Vagina (tissue), 2 donors: Measurements from ENCODE around the gene PCDHA2. TPM values are rescaled to one million over a fixed set of nuclear protein-coding genes. Genes with fewer than 3 reads are reported as not detected.
"Not testable (repeated sequence)": the region's sequence is repeated elsewhere in the genome, so short reads cannot be mapped to it uniquely, and the experiment has no call there.

ENCODE experiments used
- DNase-seq, 2 donors: peaks; one replicate each; pipeline ENCODE4 v3.0.0-alpha.2; 2017; ENCODE audit errors: extremely low spot score in 2 of 2
- H3K27ac ChIP-seq: fragments of 200-600 bp; sonication (generic); one replicate; pipeline ENCODE4 v1.5.1; 2019
- H3K27me3 ChIP-seq: fragments of 200-600 bp; sonication (generic); one replicate; pipeline ENCODE4 v1.5.1; 2019
- H3K36me3 ChIP-seq, 2 donors: fragments of 200-600 bp; sonication (generic); one replicate each; pipeline ENCODE4 v1.5.1; 2017 to 2019
- H3K4me1 ChIP-seq: fragments of 200-600 bp; sonication (generic); one replicate; pipeline ENCODE4 v1.5.1; 2019
- H3K4me3 ChIP-seq, 2 donors: fragments of 200-600 bp; sonication (generic); 1 replicate in 1 of 2; 2 replicates in 1 of 2; pipeline ENCODE4 v1.5.1; 2016 to 2019
- H3K9me3 ChIP-seq: fragments of 200-600 bp; sonication (generic); one replicate; pipeline ENCODE4 v1.5.1; 2019
- POLR2A ChIP-seq, 2 donors: fragments of 450-650 bp; IDR thresholded peaks; one replicate each; pipeline ENCODE4 v1.6.1; 2017; ENCODE audit warnings: antibody characterized with exemption in 2 of 2, mild to moderate bottlenecking in 2 of 2, moderate library complexity in 2 of 2
- POLR2AphosphoS5 ChIP-seq, 2 donors: sonication (generic); formaldehyde crosslinking; IDR thresholded peaks; one replicate each; pipeline ENCODE4 v1.9.0; 2017; ENCODE audit warnings: antibody characterized with exemption in 2 of 2, mild to moderate bottlenecking in 2 of 2, low read depth in 1 of 2; ENCODE audit not compliant: insufficient read depth in 1 of 2
- intact Hi-C: fragments of 100-400 bp; cut with DNase I; formaldehyde crosslinking; loops from one replicate; pipeline ENCODE4 v1.15.1; 2023
- total RNA-seq: library from RNA; depleted of rRNA; stranded (reverse); fragments of >200 nt; gene quantifications from one replicate; pipeline ENCODE4 v1.2.3, GENCODE V29; 2016
- TF ChIP-seq, protein P1 (sequence below), 3 experiments: fragments of 450-650 bp in 2 of 3; fragments of 200-600 bp in 1 of 3; sonication (generic) in 1 of 3; IDR thresholded peaks; one replicate each; pipeline ENCODE4 v1.5.1; 2017 to 2019; ENCODE audit warnings: antibody characterized with exemption in 3 of 3, mild to moderate bottlenecking in 2 of 3, moderate library complexity in 2 of 3

The PCDHA2 gene
- total RNA-seq, 1 donor from 2014 or later: not detected

DNA sequence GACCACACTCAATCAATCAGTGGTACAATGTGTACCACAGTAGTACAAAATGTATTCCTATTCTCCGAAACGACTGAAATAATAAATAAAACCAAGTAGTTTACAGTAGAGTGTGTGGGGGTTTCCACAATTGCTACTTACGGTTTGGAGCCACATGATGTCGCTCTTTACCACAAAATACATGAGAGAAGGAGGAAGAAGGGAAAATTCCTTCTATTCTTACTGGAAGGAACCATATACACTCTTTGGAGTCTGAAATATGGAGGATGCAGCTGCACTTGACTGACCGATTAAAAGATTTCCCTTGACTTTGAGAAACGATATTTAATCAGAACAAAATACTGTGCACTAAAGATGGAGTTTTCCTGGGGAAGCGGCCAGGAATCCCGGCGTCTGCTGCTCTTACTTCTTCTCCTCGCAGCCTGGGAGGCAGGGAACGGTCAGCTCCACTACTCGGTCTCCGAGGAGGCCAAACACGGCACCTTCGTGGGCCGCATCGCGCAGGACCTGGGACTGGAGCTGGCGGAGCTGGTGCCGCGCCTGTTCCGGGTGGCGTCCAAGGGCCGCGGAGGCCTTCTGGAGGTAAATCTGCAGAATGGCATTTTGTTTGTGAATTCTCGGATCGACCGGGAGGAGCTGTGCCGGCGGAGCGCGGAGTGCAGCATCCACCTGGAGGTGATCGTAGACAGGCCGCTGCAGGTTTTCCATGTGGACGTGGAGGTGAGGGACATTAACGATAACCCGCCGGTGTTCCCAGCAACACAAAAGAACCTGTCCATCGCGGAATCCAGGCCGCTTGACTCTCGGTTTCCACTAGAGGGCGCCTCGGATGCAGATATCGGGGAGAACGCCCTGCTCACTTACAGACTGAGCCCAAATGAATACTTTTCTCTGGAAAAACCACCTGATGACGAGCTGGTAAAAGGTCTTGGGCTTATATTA lies 12.5 kb downstream of the PCDHA2 start, which contains the start of gene PCDHA4:
Gene PCDHA4, plus strand, starts transcription at position 235 of the 942 bp plus-strand sequence.
- TF ChIP-seq POLR2A (IDR thresholded peaks at IDR 0.05) (no peak), POLR2AphosphoS5 (IDR thresholded peaks at IDR 0.05; ENCODE audit: insufficient read depth in 1 of 2, low read depth in 1 of 2) (no peak)
- TF ChIP-seq, protein P1, sequence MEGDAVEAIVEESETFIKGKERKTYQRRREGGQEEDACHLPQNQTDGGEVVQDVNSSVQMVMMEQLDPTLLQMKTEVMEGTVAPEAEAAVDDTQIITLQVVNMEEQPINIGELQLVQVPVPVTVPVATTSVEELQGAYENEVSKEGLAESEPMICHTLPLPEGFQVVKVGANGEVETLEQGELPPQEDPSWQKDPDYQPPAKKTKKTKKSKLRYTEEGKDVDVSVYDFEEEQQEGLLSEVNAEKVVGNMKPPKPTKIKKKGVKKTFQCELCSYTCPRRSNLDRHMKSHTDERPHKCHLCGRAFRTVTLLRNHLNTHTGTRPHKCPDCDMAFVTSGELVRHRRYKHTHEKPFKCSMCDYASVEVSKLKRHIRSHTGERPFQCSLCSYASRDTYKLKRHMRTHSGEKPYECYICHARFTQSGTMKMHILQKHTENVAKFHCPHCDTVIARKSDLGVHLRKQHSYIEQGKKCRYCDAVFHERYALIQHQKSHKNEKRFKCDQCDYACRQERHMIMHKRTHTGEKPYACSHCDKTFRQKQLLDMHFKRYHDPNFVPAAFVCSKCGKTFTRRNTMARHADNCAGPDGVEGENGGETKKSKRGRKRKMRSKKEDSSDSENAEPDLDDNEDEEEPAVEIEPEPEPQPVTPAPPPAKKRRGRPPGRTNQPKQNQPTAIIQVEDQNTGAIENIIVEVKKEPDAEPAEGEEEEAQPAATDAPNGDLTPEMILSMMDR (IDR thresholded peaks at IDR 0.05): no peak
- peak within 1 kb of the TSS; percentile 13 to 41 for H3K4me3 ChIP-seq
- no peak for DNase-seq
- H3K27me3 ChIP-seq: no peaks in the 10 kb centered on the region
- H3K27ac ChIP-seq: no peak within 1 kb of the TSS
- H3K9me3 ChIP-seq: peaks cover 7% of the 10 kb centered on the region
- no peaks in the 10 kb centered on the region for H3K36me3 ChIP-seq
- intact Hi-C loops: no loop called here
- H3K4me1 ChIP-seq: no peaks in the 10 kb centered on the region

DNA sequence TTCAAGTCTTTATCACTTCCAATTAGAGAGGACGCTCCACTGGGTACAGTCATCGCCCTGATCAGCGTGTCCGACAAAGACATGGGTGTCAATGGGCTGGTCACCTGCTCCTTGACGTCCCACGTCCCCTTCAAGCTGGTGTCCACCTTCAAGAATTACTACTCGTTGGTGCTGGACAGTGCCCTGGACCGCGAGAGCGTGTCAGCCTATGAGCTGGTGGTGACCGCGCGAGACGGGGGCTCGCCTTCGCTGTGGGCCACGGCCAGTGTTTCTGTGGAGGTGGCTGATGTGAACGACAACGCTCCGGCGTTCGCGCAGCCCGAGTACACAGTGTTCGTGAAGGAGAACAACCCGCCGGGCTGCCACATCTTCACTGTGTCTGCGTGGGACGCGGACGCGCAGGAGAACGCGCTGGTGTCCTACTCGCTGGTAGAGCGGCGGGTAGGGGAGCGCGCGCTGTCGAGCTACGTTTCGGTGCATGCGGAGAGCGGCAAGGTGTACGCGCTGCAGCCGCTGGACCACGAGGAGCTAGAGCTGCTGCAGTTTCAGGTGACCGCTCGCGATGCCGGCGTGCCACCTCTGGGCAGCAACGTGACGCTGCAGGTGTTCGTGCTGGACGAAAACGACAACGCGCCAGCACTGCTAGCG lies 13.7 kb downstream of the PCDHA2 start:
- H3K4me1 ChIP-seq, H3K36me3 ChIP-seq, DNase-seq, H3K9me3 ChIP-seq, H3K27ac ChIP-seq, H3K4me3 ChIP-seq, H3K27me3 ChIP-seq, intact Hi-C loops: not testable (repeated sequence)

DNA sequence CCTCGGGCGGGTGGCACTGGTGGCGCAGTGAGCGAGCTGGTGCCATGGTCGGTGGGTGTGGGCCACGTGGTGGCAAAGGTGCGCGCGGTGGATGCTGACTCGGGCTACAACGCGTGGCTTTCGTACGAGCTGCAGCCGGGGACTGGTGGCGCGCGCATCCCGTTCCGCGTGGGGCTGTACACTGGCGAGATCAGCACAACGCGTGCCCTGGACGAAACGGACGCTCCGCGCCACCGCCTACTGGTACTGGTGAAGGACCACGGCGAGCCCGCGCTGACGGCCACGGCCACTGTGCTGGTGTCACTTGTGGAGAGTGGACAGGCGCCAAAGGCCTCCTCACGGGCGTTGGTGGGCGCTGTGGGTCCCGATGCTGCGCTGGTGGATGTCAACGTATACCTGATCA lies 14.2 kb downstream of the PCDHA2 start:
- H3K27me3 ChIP-seq: no peaks in the 10 kb centered on the region
- TF ChIP-seq, protein P1 (IDR thresholded peaks at IDR 0.05): no peak
- TF ChIP-seq POLR2AphosphoS5 (IDR thresholded peaks at IDR 0.05; ENCODE audit: insufficient read depth in 1 of 2, low read depth in 1 of 2) (no peak), POLR2A (IDR thresholded peaks at IDR 0.05) (no peak)
- no peak for DNase-seq
- H3K4me3 ChIP-seq: no peak overlapping the region
- no peaks in the 10 kb centered on the region for H3K9me3 ChIP-seq
- intact Hi-C loops: no loop called here
- no peaks in the 10 kb centered on the region for H3K4me1 ChIP-seq
- no peaks in the 10 kb centered on the region for H3K36me3 ChIP-seq
- no peak overlapping the region for H3K27ac ChIP-seq

DNA sequence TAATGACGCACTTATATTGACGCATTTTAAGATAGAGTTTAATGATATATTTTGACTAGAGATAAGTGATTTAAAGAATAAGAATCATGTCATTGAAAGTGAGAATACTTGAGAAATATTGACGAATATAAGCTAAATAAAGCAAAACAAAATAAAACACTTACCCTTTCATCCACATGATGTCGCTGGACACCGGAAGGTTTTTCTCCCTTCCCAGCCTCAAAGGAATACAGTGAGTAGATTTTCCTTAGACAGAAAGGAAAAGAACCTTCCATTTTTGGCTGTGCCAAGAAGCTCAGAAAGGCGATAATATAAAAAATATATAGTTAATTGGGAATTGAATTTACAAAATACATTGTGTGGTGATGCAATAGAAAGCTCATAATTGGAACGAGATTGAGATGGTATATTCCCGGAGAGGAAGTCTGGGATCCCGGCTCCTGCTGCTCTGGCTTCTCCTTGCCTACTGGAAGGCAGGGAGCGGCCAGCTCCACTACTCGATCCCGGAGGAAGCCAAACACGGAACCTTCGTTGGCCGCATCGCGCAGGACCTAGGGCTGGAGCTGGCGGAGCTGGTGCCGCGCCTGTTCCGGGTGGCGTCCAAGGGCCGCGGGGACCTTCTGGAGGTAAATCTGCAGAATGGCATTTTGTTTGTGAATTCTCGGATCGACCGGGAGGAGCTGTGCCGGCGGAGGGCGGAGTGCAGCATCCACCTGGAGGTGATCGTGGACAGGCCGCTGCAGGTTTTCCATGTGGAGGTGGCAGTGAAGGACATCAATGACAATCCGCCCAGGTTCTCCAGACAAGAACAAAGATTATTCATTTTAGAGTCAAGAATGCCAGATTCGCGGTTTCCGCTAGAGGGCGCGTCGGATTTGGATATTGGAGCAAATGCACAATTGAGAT lies 27.0 kb downstream of the PCDHA2 start, which contains the start of gene PCDHA5:
Gene PCDHA5, plus strand, starts transcription at position 239 of the 906 bp plus-strand sequence.
- H3K27me3 ChIP-seq: no peaks in the 10 kb centered on the region
- TF ChIP-seq, protein P1 (IDR thresholded peaks at IDR 0.05): no peak
- TF ChIP-seq POLR2A (IDR thresholded peaks at IDR 0.05) (no peak), POLR2AphosphoS5 (IDR thresholded peaks at IDR 0.05; ENCODE audit: insufficient read depth in 1 of 2, low read depth in 1 of 2) (no peak)
- no peak within 1 kb of the TSS for H3K27ac ChIP-seq
- intact Hi-C loops: no loop called here
- H3K9me3 ChIP-seq: peaks cover 3% of the 10 kb centered on the region
- no peak within 1 kb of the TSS for H3K4me3 ChIP-seq
- no peaks in the 10 kb centered on the region for H3K36me3 ChIP-seq
- no peaks in the 10 kb centered on the region for H3K4me1 ChIP-seq
- no peak for DNase-seq

DNA sequence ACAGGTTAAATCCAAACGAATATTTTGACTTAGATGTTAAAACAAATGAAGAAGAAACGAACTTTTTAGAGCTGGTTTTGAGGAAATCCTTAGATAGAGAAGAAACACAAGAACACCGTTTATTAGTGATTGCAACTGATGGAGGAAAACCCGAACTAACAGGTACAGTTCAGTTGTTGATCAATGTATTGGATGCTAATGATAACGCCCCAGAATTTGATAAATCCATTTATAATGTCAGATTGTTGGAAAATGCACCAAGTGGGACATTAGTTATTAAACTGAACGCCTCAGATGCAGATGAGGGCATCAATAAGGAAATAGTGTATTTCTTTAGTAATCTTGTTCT lies 27.6 kb downstream of the PCDHA2 start:
- Histone ChIP-seq H3K27me3 (no peaks in the 10 kb centered on the region), H3K36me3 (no peaks in the 10 kb centered on the region), H3K27ac (no peak overlapping the region), H3K9me3 (peaks cover 3% of the 10 kb centered on the region), H3K4me1 (no peaks in the 10 kb centered on the region), H3K4me3 (no peak overlapping the region)
- DNase-seq: no peak
- TF ChIP-seq POLR2A (IDR thresholded peaks at IDR 0.05) (no peak), POLR2AphosphoS5 (IDR thresholded peaks at IDR 0.05; ENCODE audit: insufficient read depth in 1 of 2, low read depth in 1 of 2) (no peak)
- TF ChIP-seq, protein P1 (IDR thresholded peaks at IDR 0.05): no peak
- intact Hi-C loops: no loop called here

DNA sequence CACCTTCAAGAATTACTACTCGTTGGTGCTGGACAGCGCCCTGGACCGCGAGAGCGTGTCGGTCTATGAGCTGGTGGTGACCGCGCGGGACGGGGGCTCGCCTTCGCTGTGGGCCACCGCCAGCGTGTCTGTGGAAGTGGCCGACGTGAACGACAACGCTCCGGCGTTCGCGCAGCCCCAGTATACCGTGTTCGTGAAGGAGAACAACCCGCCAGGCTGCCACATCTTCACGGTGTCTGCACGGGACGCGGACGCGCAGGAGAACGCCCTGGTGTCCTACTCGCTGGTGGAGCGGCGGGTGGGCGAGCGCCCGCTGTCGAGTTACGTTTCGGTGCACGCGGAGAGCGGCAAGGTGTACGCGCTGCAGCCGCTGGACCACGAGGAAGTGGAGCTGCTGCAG lies 28.3 kb downstream of the PCDHA2 start:
- H3K27ac ChIP-seq, H3K27me3 ChIP-seq, H3K36me3 ChIP-seq, H3K9me3 ChIP-seq, DNase-seq, H3K4me1 ChIP-seq, intact Hi-C loops, H3K4me3 ChIP-seq: not testable (repeated sequence)
